Measurements from ENCODE around the gene TTLL1.

DNA sequence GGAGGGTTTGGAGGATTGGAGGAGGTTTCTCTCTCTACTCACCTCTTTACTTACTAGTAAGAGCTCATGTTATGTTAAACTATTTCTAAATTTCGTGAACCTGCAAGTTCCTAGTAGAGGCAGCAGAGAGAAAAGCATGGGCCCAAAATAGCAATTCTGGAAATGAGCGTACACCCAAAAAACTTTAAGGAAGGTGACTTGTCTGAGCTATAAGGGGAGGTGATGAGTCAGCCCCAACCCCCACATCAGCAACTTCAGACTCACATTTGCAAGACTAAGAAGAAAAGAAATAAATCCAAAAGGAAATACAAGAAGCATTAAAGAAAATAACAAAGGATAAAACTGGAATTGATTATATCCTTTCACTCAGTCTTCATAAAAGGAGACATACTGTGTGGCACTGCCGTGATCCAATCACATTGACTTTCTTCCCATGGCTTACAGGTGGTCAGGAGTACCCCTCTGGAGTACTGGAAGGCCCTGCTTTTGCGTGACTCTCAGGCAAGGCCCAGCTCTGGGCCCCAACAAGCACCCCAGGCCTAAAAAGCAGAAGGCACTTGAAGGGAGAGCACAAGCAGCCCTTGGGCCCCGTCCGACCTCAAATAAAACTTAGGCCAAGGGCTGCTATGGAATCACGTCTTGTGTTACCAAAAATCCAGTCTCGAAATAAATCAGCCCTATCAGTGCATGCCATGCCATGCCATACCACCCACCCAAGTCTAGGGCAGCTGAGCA, 88.6 kb downstream of the TTLL1 start:
- no peak for TF ChIP-seq POLR2A (IDR thresholded peaks at IDR 0.05)
- TF ChIP-seq, protein P1, sequence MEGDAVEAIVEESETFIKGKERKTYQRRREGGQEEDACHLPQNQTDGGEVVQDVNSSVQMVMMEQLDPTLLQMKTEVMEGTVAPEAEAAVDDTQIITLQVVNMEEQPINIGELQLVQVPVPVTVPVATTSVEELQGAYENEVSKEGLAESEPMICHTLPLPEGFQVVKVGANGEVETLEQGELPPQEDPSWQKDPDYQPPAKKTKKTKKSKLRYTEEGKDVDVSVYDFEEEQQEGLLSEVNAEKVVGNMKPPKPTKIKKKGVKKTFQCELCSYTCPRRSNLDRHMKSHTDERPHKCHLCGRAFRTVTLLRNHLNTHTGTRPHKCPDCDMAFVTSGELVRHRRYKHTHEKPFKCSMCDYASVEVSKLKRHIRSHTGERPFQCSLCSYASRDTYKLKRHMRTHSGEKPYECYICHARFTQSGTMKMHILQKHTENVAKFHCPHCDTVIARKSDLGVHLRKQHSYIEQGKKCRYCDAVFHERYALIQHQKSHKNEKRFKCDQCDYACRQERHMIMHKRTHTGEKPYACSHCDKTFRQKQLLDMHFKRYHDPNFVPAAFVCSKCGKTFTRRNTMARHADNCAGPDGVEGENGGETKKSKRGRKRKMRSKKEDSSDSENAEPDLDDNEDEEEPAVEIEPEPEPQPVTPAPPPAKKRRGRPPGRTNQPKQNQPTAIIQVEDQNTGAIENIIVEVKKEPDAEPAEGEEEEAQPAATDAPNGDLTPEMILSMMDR (IDR thresholded peaks at IDR 0.05), result no peak

Measured in Peyer's patch (tissue), 4 donors.